ENCODE data around the gene SEMA5A.

Gene SEMA5A

DNA sequence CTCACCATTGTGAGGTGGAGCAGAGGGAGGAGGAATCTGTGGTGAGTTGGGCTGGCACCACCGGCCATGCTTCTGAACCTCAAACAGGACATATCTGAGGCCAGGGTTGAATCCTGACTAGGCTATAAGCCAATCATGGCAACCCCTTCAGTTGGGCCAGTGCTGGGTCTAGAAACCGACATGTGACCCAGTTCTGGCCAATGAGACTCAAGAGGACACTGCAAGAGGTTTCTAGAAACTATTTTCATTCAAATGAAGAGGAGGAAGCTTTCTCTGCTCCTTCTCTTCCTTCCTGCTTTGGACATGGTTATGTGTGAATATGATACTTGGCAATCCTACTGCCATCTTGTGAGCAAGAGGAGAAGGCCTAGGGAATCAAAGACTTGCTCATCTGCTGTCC, 417.7 kb downstream of the SEMA5A start:
- TF ChIP-seq, protein P1, sequence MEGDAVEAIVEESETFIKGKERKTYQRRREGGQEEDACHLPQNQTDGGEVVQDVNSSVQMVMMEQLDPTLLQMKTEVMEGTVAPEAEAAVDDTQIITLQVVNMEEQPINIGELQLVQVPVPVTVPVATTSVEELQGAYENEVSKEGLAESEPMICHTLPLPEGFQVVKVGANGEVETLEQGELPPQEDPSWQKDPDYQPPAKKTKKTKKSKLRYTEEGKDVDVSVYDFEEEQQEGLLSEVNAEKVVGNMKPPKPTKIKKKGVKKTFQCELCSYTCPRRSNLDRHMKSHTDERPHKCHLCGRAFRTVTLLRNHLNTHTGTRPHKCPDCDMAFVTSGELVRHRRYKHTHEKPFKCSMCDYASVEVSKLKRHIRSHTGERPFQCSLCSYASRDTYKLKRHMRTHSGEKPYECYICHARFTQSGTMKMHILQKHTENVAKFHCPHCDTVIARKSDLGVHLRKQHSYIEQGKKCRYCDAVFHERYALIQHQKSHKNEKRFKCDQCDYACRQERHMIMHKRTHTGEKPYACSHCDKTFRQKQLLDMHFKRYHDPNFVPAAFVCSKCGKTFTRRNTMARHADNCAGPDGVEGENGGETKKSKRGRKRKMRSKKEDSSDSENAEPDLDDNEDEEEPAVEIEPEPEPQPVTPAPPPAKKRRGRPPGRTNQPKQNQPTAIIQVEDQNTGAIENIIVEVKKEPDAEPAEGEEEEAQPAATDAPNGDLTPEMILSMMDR (IDR thresholded peaks at IDR 0.05; ENCODE audit: control insufficient read depth, extremely low read depth, insufficient read depth) = no peak
- DNase-seq (ENCODE audit: low read depth) = no peak
- H3K4me3 ChIP-seq (ENCODE audit: low read depth, low read length) = no peak overlapping the region

DNA sequence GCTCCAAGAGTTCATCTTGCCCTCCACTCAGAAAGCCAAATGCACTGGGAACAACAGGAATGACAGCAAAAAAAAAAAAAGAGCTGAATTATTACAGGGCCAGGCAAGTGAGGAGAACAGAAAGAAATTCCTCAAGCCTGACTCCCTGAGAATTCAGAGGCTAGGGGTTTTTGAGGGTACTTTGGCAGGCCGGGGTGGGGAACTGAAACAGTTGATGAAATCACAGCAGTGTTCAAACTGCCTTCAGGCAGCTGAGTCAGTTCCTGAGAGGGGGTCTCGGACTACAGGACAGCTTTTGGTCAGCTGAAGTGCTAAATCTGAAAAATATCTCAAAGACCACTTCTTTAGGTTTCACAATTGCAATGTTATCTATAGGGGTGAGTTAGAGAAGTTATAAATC, 419.4 kb downstream of the SEMA5A start:
- TF ChIP-seq, protein P1 (IDR thresholded peaks at IDR 0.05; ENCODE audit: control insufficient read depth, extremely low read depth, insufficient read depth) = no peak
- H3K4me3 ChIP-seq (ENCODE audit: low read depth, low read length) = no peak overlapping the region
- DNase-seq (ENCODE audit: low read depth) = no peak

DNA sequence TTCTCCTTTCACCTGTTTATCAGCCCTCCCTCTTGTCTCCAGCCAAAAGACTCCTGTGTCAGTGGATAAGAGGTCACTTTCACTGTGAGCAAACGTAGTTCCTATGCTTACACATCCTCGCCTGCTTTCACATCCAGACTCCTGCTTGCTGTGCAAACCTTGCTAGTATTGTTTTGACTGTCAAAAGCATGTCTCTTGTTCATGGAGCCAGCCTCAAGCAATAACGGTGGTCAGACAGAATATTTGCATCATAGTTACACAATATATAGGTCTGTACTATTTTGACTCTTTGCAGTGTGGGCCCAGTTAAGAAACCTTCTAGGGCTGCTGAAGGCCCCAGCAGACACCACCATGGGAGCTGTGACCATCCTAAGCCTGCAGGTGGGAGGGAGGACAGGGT, 420.0 kb downstream of the SEMA5A start:
- DNase-seq (ENCODE audit: low read depth) = no peak
- no peak overlapping the region for H3K4me3 ChIP-seq (ENCODE audit: low read depth, low read length)
- TF ChIP-seq, protein P1 (IDR thresholded peaks at IDR 0.05; ENCODE audit: control insufficient read depth, extremely low read depth, insufficient read depth) = no peak

DNA sequence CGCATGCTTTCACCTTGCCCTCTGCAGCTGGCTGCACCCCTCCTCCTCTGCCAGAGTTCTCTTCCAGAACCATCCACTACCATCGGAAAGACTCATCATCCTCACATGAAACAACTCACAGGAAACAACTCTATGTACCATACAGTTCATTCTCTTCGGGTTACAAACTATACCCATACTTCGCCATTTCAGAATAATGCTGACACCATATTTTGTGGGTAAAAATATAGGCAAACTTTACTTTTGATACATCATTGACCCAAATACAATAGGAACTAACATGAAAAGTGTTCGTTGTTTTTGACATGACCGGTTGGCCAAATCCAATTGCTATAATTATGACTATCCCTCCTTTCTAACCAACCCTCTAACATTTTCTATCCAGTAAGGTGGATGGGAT, 421.0 kb downstream of the SEMA5A start:
- TF ChIP-seq, protein P1 (IDR thresholded peaks at IDR 0.05; ENCODE audit: control insufficient read depth, extremely low read depth, insufficient read depth) = no peak

DNA sequence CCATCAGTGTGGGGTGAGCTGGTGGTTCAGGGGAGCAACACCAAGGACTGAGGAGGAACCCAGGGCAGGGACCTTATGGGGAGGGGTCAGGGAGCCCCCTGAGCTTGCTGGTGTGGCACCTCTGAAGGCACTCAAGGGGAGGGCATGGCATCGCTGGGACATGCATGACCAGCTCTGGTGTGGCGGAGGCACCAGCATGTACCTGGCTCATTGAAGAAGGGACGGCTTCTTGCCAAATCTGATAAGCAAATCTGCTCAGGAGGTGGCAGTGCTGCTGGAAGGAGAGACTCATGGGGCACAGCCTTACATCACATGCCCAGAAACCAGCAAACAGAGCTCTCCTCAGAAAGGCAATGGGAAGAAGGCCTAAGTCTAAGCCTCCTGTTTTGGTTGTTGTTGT, 421.8 kb downstream of the SEMA5A start:
- TF ChIP-seq, protein P1 (IDR thresholded peaks at IDR 0.05; ENCODE audit: control insufficient read depth, extremely low read depth, insufficient read depth) = no peak
- H3K4me3 ChIP-seq (ENCODE audit: low read depth, low read length) = no peak overlapping the region
- peak; percentile 46 for DNase-seq (ENCODE audit: low read depth)

More for the DNA sequence above, 421.0 kb downstream of the SEMA5A start:
- H3K4me3 ChIP-seq (ENCODE audit: low read depth, low read length) = no peak overlapping the region
- DNase-seq (ENCODE audit: low read depth) = no peak

DNA sequence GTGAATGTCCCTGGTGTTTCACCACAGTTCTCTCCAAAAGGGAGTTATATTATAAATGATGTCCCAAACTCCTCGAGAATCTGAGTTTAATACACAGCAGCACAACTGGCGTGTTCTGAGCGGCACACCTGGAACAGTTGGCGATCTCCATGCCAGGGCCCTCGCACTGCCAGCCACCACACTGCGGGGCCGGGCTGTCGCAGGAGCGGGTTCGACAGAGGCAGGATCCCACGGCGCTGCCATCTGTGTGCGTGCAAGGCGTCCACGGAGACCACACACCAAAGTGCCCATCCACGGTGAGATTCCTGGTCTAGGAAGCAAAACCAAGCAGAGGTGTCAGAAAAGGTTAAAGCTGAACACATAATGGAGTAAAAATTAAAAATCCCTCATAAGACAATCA, 423.3 kb downstream of the SEMA5A start:
- no peak overlapping the region for H3K4me3 ChIP-seq (ENCODE audit: low read depth, low read length)
- DNase-seq (ENCODE audit: low read depth) = no peak
- TF ChIP-seq, protein P1 (IDR thresholded peaks at IDR 0.05; ENCODE audit: control insufficient read depth, extremely low read depth, insufficient read depth) = no peak

DNA sequence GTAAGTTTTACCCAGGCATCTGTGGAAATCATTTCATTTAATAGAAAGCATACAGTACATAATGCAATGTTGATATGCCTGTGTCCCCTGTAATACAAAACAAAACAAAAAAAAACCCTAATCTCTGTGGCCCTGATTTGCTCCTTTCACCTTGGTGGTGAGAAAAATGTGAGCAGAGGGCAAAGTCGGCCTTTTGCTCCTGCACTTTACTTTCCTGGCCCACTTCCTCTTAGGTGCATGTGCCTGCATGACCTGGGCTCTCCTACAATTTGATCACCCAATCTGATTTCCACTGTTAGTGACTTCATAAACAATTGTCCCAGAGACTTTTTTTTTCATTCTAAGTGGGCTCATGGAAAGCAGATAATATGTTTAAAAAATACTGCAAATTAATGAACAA, 424.3 kb downstream of the SEMA5A start:
- no peak overlapping the region for H3K4me3 ChIP-seq (ENCODE audit: low read depth, low read length)
- no peak for DNase-seq (ENCODE audit: low read depth)
- TF ChIP-seq, protein P1 (IDR thresholded peaks at IDR 0.05; ENCODE audit: control insufficient read depth, extremely low read depth, insufficient read depth) = no peak

Data from LNCaP clone FGC (cell line).